HepG2 (cell line): ENCODE results near the gene RFX2. TPM values are rescaled to one million over a fixed set of nuclear protein-coding genes. Genes with fewer than 3 reads are reported as not detected.

Experiments used
- ATAC-seq: fragments of 200-7000 bp; cut with Tn5 transposase; 3 replicates; pipeline ENCODE4 v1.9.1; 2020; ENCODE audit warnings: mild to moderate bottlenecking, moderate library complexity
- BruUV-seq: library from RNA; stranded (reverse); fragments of 400-500 nt; replicated peaks from 2 replicates; lab custom pipeline; 2021; lab: Mats Ljungman, UMichigan
- CTCF ChIA-PET: fragments of 300-600 bp; formaldehyde crosslinking; extraction: SDS; loops from one replicate; lab custom pipeline; 2021; ENCODE audit warnings: low total read pairs, inconsistent platforms, low intra/inter-chr PET ratio; lab: Yijun Ruan, JAX
- POLR2A ChIA-PET: fragments of 350-600 bp; sonication (Branson Sonifier 250); formaldehyde crosslinking; loops from one replicate; lab custom pipeline; 2020; ENCODE audit warnings: antibody characterized with exemption, inconsistent platforms; lab: Yijun Ruan, JAX
- DNase-seq: peaks from one replicate; pipeline ENCODE4 v3.0.0-alpha.2; 2015; ENCODE audit warnings: low spot score
- FAIRE-seq: peaks from 3 replicates; lab custom pipeline; 2011; peaks lifted over from hg19 to GRCh38; lab: Jason Lieb, UNC
- H2AFZ ChIP-seq: one replicate; pipeline ENCODE4 v1.6.1; 2011; ENCODE audit warnings: low read length, inconsistent platforms
- H3K27ac ChIP-seq: fragments of 300-600 bp; 3 replicates; pipeline ENCODE4 v1.8.0; 2011; ENCODE audit warnings: mixed run types, mild to moderate bottlenecking, mixed read lengths, low read length, inconsistent platforms; ENCODE audit not compliant: insufficient read depth; ENCODE audit errors: extremely low read length
- H3K27me3 ChIP-seq, 2 experiments: fragments of 200-600 bp in 1 of 2; 2 replicates in 1 of 2; 3 replicates in 1 of 2; pipeline versions ENCODE4 v1.6.0 to v1.8.0; 2011; ENCODE audit warnings: low read length in 2 of 2, mild to moderate bottlenecking in 2 of 2, moderate library complexity in 2 of 2, inconsistent platforms in 1 of 2; ENCODE audit not compliant: insufficient read depth in 2 of 2, control insufficient read depth in 1 of 2
- H3K36me3 ChIP-seq, 2 experiments: fragments of 200-600 bp in 1 of 2; replicated peaks in 1 of 2; 2 replicates in 1 of 2; 3 replicates in 1 of 2; pipeline versions ENCODE4 v1.5.1 to v1.8.0; 2011; ENCODE audit warnings: low read length in 2 of 2, inconsistent platforms in 1 of 2; ENCODE audit not compliant: insufficient read depth in 2 of 2, control insufficient read depth in 1 of 2
- H3K4me1 ChIP-seq: 2 replicates; pipeline ENCODE4 v1.5.1; 2012; ENCODE audit warnings: low read length, inconsistent platforms; ENCODE audit not compliant: insufficient read depth
- H3K4me2 ChIP-seq: 2 replicates; pipeline ENCODE4 v1.6.0; 2011; ENCODE audit warnings: low read depth, low read length, inconsistent platforms
- H3K4me3 ChIP-seq, 3 experiments: fragments of 200-600 bp in 1 of 3; sonication (generic), shearing (Covaris generic) in 1 of 3; replicated peaks in 1 of 3; 2 replicates each; pipeline ENCODE4 v1.5.1; 2011 to 2016; ENCODE audit warnings: low read length in 3 of 3, inconsistent platforms in 2 of 3, low read depth in 2 of 3, mild to moderate bottlenecking in 2 of 3, control low read depth in 1 of 3, mixed read lengths in 1 of 3; ENCODE audit not compliant: insufficient read depth in 1 of 3
- H3K79me2 ChIP-seq: one replicate; pipeline ENCODE4 v1.6.1; 2011; ENCODE audit warnings: low read length, inconsistent platforms; ENCODE audit not compliant: insufficient read depth
- H3K9ac ChIP-seq: 2 replicates; pipeline ENCODE4 v1.6.0; 2011; ENCODE audit warnings: mild to moderate bottlenecking, low read depth, low read length, inconsistent platforms; ENCODE audit not compliant: insufficient read depth
- H3K9me3 ChIP-seq: 2 replicates; pipeline ENCODE4 v1.5.1; 2012; ENCODE audit warnings: mild to moderate bottlenecking, low read length
- H4K20me1 ChIP-seq: 2 replicates; pipeline ENCODE4 v1.6.0; 2011; ENCODE audit warnings: inconsistent platforms, mild to moderate bottlenecking, low read length, moderate library complexity; ENCODE audit not compliant: insufficient read depth
- HNRNPK ChIP-seq: fragments of 200-400 bp; formaldehyde crosslinking; IDR thresholded peaks from 2 replicates; pipeline ENCODE4 v1.6.1; 2018; ENCODE audit warnings: low read length, low read depth, moderate library complexity, mild to moderate bottlenecking; ENCODE audit not compliant: poor library complexity, severe bottlenecking
- NR3C1 ChIP-seq: sonication (generic); formaldehyde crosslinking; IDR thresholded peaks from 2 replicates; pipeline ENCODE4 v1.4.0; 2020; ENCODE audit warnings: missing genetic modification reagents
- RFX1 ChIP-seq: fragments of 450-650 bp; IDR thresholded peaks from 2 replicates; pipeline ENCODE4 v1.6.1; 2017
- YEATS2 ChIP-seq: sonication (generic); formaldehyde crosslinking; IDR thresholded peaks from 2 replicates; pipeline ENCODE4 v1.4.0; 2020; ENCODE audit warnings: missing genetic modification reagents, borderline replicate concordance
- ZBTB38 ChIP-seq: sonication (generic); formaldehyde crosslinking; IDR thresholded peaks from 2 replicates; pipeline ENCODE4 v1.5.1; 2020; ENCODE audit warnings: mild to moderate bottlenecking, missing genetic modification reagents
- ZNF20 ChIP-seq: sonication (generic); formaldehyde crosslinking; IDR thresholded peaks from 2 replicates; pipeline ENCODE4 v1.4.0; 2020; ENCODE audit warnings: mild to moderate bottlenecking, moderate library complexity, missing genetic modification reagents
- ZNF253 ChIP-seq: sonication (generic); formaldehyde crosslinking; IDR thresholded peaks from 2 replicates; pipeline ENCODE4 v1.8.0; 2022; ENCODE audit warnings: mild to moderate bottlenecking, missing genetic modification reagents, borderline replicate concordance
- WGBS: methylation state at CpG from one replicate; pipeline ENCODE4 v1.1.6; 2017; ENCODE audit warnings: low lambda C conversion rate; 5-methylcytosine and 5-hydroxymethylcytosine counted together
- in situ Hi-C: cut with HindIII; loops from 2 replicates; pipeline ENCODE4 v1.10.0; 2017; ENCODE audit warnings: low pct_unique_long_range_greater_than_20kb; ENCODE audit not compliant: extremely low pct_ligation_motif_present
- intact Hi-C: fragments of 100-400 bp; cut with micrococcal nuclease; formaldehyde crosslinking; loops from one replicate; pipeline ENCODE4 v1.10.0; 2022; ENCODE audit not compliant: unreplicated experiment
- polyA plus RNA-seq, 8 experiments: library from polyadenylated mRNA; depleted of rRNA in 3 of 8; stranded (reverse) in 7 of 8; unstranded in 1 of 8; fragments of >200 nt; fragmentation: Illumina TruSeq in 4 of 8; extraction: Trizol in 4 of 8; gene quantifications; 2 replicates each; pipeline versions ENCODE4 v1.2.1 to v1.2.3, GENCODE V29; 2011 to 2016; ENCODE audit warnings: low read depth in 4 of 8, missing spikeins in 1 of 8, mixed read lengths in 1 of 8; ENCODE audit not compliant: insufficient read depth in 1 of 8
- total RNA-seq, 5 experiments: library from RNA; depleted of rRNA; stranded (reverse); fragments of >200 nt; fragmentation: Illumina TruSeq; extraction: Trizol; gene quantifications; 2 replicates each; pipeline ENCODE4 v1.2.3, GENCODE V29; 2016; ENCODE audit warnings: low read depth in 1 of 5
- TF ChIP-seq, protein P1 (sequence below): sonication (generic); formaldehyde crosslinking; IDR thresholded peaks from 2 replicates; pipeline ENCODE4 v1.4.0; 2020; ENCODE audit warnings: missing genetic modification reagents
- TF ChIP-seq, protein P2 (sequence below): sonication (generic); formaldehyde crosslinking; IDR thresholded peaks from 2 replicates; pipeline ENCODE4 v1.9.0; 2022; ENCODE audit warnings: missing genetic modification reagents, mild to moderate bottlenecking, borderline replicate concordance
- TF ChIP-seq, protein P3 (sequence below): sonication (generic); formaldehyde crosslinking; IDR thresholded peaks from 2 replicates; pipeline ENCODE4 v1.5.0; 2020; ENCODE audit warnings: missing genetic modification reagents

RFX2 gene
- total and polyA plus RNA-seq, 2 of the 13 experiments (the other 11 are each of a cell fraction or from before 2014, with no cell fraction given) = 2.8 to 3.3 TPM

DNA sequence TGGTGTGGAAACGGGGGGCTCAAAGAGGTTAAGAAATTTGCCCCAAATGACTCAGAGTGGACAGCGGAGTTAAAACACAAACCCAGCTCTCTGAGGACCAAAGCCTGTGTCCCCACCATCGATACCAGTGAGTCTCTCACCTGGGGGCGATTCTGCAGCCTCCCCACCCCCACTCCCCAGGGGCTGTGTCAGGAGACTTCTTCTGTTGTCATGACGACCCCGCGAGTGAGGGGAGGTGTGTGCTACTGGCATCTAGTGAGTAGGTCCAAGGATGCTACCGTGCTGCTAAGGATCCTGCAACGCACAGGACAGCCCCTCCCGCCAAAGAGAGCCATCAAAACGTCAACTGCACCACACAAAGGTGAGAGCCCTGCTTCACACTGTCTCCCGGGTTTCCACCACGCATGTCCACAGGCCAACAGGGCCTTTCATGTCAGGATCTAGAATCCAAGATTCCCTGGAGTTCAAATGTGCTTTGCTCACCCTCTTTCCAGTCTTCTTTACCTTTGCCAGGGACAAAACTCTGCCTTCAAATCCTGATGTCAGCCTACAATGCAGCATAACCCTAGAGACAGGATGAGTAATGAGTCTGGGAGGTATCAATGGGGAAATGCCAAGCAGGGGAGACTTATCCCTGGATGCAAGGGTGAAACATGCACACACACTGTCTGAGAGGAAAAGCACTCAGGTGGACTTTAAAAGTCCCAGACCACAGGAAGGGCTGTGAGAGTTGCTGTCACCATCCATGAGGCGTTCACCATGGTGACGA is 136.2 kb downstream of the RFX2 start:
- H3K9ac ChIP-seq = peak overlapping the region; percentile 34; the same call in 1 of the 2 replicates
- H3K4me1 ChIP-seq = peaks cover 86% of the 10 kb centered on the region
- ChIA-PET CTCF (no interaction called here), POLR2A (interaction anchor here (1.0 to 4.1 kb wide), 13 partner anchors 8 to 146 kb away, joined by 3 to 30 read pairs (median 5); partner anchors contain the start of genes NDUFA11 and VMAC)
- peaks cover 10 to 39% of the 10 kb centered on the region in 2 experiments for H3K36me3 ChIP-seq
- H3K4me3 ChIP-seq = peak overlapping the region in 2 of 3 experiments; percentile 39 to 87; a peak in 3 of 6 replicates
- in situ Hi-C loops (no loop called here), intact Hi-C loops (no loop called here)
- ATAC-seq (no peak), FAIRE-seq (no peak), DNase-seq (no peak)
- H3K27ac ChIP-seq = peak overlapping the region; percentile 72
- peaks cover 94% of the 10 kb centered on the region for H3K79me2 ChIP-seq
- 82% methylated on average over 8 of the region's 15 CpGs for whole genome bisulfite sequencing
- no peaks in the 10 kb centered on the region; a peak in 1 of 5 replicates for H3K27me3 ChIP-seq
- H3K9me3 ChIP-seq = no peaks in the 10 kb centered on the region
- H4K20me1 ChIP-seq = peaks cover 38% of the 10 kb centered on the region
- H2AFZ ChIP-seq = no peak overlapping the region
- no TSS peak for BruUV-seq
- TF ChIP-seq ZNF20 (CRISPR knock-in tag) (no peak), RFX1 (0 out of 2 replicates have a peak, but pooled peaks have one; percentile 19), YEATS2 (CRISPR knock-in tag) (no peak), HNRNPK (no peak), ZNF253 (CRISPR knock-in tag) (no peak), NR3C1 (CRISPR knock-in tag) (no peak), ZBTB38 (CRISPR knock-in tag) (0 out of 2 replicates have a peak, but pooled peaks have one; percentile 18)
- TF ChIP-seq, protein P1, sequence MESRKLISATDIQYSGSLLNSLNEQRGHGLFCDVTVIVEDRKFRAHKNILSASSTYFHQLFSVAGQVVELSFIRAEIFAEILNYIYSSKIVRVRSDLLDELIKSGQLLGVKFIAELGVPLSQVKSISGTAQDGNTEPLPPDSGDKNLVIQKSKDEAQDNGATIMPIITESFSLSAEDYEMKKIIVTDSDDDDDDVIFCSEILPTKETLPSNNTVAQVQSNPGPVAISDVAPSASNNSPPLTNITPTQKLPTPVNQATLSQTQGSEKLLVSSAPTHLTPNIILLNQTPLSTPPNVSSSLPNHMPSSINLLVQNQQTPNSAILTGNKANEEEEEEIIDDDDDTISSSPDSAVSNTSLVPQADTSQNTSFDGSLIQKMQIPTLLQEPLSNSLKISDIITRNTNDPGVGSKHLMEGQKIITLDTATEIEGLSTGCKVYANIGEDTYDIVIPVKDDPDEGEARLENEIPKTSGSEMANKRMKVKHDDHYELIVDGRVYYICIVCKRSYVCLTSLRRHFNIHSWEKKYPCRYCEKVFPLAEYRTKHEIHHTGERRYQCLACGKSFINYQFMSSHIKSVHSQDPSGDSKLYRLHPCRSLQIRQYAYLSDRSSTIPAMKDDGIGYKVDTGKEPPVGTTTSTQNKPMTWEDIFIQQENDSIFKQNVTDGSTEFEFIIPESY (CRISPR knock-in tag) = peak; percentile 38; the same call in 1 of the 2 replicates
- TF ChIP-seq, protein P2, sequence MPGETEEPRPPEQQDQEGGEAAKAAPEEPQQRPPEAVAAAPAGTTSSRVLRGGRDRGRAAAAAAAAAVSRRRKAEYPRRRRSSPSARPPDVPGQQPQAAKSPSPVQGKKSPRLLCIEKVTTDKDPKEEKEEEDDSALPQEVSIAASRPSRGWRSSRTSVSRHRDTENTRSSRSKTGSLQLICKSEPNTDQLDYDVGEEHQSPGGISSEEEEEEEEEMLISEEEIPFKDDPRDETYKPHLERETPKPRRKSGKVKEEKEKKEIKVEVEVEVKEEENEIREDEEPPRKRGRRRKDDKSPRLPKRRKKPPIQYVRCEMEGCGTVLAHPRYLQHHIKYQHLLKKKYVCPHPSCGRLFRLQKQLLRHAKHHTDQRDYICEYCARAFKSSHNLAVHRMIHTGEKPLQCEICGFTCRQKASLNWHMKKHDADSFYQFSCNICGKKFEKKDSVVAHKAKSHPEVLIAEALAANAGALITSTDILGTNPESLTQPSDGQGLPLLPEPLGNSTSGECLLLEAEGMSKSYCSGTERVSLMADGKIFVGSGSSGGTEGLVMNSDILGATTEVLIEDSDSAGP (CRISPR knock-in tag) = 0 out of 2 replicates have a peak, but pooled peaks have one; percentile 16
- TF ChIP-seq, protein P3, sequence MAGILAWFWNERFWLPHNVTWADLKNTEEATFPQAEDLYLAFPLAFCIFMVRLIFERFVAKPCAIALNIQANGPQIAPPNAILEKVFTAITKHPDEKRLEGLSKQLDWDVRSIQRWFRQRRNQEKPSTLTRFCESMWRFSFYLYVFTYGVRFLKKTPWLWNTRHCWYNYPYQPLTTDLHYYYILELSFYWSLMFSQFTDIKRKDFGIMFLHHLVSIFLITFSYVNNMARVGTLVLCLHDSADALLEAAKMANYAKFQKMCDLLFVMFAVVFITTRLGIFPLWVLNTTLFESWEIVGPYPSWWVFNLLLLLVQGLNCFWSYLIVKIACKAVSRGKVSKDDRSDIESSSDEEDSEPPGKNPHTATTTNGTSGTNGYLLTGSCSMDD (CRISPR knock-in tag) = no peak
- H3K4me2 ChIP-seq = peak overlapping the region; percentile 99
